ENCODE data around the gene TIE1.
"Not testable (repeated sequence)": the region's sequence is repeated elsewhere in the genome, so short reads cannot be mapped to it uniquely, and the experiment has no call there.

TIE1 gene

DNA sequence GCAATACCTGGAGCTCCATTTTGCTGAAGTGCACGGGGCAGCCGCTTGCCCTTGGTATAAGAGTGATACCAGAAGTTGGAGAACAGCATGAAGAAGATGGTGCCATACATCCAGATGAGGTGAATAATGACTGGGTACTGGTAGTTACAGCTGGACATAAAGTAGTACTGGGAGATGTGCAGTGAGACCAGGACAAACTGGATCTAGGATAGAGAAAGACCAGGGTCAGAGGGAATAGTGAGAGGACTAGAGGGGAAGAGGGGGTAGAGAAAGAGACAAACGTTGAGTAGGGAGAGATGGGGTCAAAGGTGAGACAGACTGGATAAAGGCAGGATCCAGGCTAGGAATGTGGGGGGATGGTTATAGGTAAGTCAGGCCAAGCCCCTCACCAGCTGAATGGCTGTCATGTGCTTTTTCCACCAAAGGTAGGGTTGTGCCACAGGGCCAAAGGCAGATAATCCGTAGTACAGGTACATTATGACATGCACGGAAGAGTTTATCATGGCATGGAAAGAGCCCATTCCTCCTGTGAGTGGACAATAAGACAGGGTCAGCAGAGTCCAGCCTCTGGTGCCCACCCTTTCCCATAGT is 63.2 kb downstream of the TIE1 start:
- DNase-seq = no peak

DNA sequence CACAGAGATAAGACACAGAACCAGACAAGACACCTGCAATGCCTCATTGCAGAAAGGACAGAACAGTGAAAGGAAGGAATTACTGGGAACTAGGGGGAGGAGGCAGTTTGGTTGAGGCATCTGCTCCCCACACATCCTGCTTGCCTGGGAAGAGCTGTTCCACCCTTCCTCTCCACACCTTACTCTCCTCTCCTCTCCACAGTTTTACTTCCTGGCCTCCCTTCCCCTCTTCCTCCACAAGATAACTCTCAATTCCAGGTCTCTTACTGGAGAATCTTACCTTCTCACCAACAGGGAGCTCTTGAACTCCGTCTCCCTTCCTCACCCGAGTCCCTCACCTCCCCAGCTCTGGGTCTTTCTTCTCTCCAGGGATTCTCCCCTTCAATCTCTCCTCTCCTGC is 64.9 kb downstream of the TIE1 start:
- DNase-seq = no peak

DNA sequence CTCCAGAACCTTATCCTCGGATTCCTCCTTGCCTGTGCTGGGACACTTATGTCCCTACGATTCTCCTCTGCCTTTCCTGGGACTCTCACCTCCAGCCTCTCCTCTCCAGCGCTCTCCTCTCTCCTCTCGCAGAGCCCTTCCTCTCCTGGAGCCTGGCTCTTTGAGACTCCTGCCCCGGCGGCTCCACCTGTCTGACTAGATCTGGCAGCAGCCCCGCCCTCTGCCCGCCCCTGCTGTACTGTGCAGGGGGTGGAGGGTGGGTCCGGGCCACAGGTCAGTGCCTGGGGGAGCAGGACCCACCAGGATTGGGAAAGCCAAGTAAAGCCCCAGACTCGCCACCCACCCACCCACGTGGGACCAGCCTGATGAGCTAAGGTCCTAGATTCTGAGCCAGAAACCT is 65.4 kb downstream of the TIE1 start:
- no peak for DNase-seq

DNA sequence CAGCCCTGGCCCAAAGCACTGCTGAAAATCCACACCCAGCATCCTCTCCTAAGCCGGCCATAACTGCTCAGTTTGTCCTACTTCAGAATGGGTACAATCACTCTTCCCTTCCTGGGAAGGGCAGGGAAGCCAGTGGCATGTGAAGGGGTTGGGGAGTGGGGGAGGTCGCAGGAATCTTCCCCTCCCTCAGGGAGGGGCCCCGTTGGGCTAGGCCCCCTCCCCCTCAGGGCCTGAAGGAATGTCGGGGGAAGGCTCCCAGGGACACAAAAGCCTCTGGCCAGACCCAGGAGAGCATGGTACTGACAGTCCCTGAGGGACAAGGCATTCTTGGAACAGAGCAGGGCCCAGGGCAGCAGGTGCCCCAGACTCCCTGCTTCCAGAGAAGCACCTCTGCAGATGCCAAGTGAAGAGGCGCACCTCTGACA is 65.8 kb downstream of the TIE1 start:
- DNase-seq = no peak

DNA sequence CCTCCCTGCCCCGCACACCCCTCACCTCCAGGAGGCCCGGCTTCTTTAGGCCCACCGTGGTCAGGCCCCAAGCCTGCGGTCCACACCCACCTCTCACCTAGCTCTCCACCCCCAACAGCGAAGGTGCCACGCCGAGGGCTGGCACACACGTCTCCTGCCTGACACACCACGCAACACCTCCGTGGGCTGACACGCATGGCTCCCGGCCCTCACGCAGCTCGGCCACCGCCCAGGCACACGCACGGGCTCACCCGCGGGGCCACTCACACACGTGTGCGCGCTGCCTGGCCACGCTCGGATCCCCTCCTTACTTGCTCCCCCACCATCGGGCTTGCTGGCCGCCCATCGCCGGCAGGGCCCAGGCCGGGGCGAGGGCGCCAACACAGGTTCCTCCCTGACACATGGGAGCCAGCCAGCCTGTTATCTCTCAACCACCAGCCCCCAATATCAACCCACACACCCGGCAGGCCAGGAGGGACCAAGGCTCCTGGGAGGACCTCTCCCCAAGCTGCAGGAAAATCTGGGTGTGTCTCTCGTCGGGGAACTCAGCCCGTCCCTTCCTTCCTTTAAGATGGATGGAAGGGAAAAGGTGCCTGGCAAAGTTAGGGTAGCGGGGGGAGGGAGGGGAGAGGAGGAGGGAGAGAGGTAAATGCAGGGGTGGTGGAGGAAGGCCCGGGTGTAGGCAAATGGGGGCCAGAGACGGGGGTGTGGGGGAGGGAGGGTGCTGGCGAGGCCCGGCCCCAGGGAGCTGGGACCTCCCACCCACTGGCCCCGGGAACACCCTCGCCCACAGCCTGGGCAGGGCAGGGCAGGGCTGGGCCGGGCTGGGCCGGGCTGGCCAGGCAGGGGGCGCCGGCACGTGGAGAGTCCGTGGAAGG is 66.5 kb downstream of the TIE1 start:
- peak in 1 of 2 donors; percentile 18 for DNase-seq

DNA sequence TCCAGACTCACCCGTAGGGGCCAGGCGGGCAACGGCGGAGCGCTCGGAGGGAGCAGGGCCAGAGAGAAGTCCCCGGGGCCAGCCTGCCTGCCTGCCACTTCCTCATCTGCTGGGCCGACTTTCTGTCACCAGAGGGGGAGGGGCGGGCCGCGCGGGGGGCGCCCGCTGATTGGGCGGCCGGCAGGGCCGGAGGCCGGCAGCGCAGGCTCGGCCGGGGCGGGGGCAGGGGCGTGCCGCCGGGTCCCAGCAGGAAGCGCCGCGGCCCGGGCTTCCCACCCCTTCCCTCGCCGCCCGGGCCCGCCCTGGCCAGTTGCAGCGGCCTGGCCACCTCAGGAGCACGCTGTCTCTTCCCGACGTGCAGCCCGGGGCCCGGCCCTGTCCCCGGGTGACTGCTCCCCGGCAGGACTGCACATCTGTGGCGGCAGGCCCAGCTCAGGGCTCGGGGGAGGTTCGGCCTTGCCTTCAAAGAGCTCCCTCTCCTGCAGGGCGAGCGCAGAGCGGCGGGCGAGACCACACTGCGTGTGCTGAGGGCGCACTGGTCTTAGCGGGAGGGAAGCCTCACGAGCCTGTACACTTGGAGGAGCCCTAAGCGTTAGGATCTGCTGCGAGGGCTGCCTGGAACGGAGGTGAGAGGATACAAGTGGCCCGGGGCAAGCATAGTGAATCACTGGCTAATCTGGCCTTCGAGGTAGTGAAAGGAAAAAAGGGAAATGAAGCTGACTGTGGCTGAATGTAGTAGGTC is 67.3 kb downstream of the TIE1 start, which contains the start of gene ELOVL1:
ELOVL1 (minus strand) TSS at position 108 of the 742 bp plus-strand sequence. CDS start 2,402 bp downstream, outside the sequence.
- DNase-seq = peak; percentile 86 to 89

DNA sequence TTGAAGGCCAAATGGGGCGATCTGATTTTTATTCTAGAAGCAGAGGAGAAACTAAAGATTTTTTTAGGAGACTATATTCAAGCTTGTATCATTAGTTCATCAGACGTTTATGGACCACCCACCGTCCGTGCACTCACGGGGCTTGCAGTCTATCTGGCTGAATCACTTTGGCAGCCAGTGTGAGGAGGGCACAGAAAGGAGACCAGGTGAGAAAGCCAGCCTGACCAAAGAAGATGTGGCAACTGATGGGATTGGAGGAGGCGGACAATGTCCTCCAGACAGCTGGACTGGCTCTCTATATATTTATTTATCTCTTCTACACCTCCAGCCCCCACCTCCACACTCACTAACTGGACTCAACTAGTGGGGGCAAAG is 67.9 kb downstream of the TIE1 start:
- no peak for DNase-seq

DNA sequence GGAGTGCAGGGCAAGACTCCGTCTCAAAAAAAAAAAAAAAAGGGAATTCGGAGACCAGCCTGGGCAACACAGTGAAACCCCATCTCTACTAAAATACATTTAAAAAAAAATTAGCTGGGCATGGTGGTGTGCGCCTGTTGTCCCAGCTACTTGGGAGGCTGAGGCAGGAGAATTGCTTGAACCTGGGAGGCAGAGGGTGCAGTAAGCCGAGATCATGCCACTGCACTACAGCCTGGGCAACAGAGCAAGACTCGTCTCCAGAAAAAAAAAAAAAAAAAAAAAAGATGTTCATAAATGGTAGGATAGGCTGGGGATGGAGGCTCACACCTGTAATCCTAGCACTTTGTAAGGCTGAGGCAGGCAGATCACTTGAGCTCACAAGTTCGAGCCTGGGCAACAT is 69.0 kb downstream of the TIE1 start:
- DNase-seq = not testable (repeated sequence)

DNA sequence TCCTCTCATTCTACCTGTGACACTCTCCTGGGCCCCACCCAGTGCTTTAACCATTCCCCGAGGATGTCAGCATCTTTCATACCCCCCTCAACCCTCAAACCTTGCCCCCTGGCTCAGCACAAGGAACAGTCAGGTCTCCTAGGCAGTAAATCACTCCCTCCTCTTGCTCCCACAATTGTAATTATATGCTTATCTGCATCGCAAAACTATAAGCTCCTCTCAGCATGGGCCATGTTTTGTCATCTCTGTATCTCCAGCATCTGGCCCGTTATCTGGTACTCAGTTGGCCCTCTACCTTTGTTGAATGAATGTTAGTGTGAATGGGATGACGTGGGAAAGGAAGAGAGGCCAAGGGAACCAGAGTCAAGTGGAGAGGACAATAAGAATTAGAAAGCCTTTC is 69.8 kb downstream of the TIE1 start:
- DNase-seq = no peak

DNA sequence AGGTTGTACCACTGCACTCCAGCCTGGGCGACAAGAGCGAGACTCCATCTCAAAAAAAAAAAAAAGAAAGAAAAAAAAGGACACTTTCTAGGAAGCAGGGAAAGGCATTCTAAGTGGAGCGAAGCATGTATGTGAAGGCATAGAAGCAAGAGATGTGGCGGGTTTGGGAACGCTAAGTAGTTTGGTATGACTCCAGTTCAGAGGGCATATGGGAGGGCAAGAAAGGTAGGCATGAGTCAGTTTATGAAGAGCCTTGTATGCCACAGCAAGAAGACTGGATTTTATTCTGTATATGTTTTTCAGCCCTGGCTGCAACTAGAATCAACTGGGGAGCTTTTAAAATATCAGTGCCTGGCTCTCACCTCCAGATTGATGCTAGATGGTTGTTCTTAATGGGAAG is 71.4 kb downstream of the TIE1 start:
- no peak for DNase-seq

All from stimulated activated CD4-positive, alpha-beta T cell treated with anti-CD3 and anti-CD28 coated beads, Interleukin-2, amount 100 ng/mL, for 48 hours (primary cell).